Breast epithelium (tissue), 3 donors: Measurements from ENCODE around the gene LCT.

Source experiments
- POLR2AphosphoS5 ChIP-seq, 3 donors: sonication (generic); formaldehyde crosslinking; IDR thresholded peaks; one replicate each; pipeline ENCODE4 v1.6.1; 2017; ENCODE audit warnings: antibody characterized with exemption in 3 of 3
- TF ChIP-seq, protein P1 (sequence below), 3 donors: fragments of 450-650 bp; IDR thresholded peaks; one replicate each; pipeline ENCODE4 v1.5.1; 2016 to 2017; ENCODE audit warnings: antibody characterized with exemption in 3 of 3, mild to moderate bottlenecking in 3 of 3, moderate library complexity in 3 of 3

DNA sequence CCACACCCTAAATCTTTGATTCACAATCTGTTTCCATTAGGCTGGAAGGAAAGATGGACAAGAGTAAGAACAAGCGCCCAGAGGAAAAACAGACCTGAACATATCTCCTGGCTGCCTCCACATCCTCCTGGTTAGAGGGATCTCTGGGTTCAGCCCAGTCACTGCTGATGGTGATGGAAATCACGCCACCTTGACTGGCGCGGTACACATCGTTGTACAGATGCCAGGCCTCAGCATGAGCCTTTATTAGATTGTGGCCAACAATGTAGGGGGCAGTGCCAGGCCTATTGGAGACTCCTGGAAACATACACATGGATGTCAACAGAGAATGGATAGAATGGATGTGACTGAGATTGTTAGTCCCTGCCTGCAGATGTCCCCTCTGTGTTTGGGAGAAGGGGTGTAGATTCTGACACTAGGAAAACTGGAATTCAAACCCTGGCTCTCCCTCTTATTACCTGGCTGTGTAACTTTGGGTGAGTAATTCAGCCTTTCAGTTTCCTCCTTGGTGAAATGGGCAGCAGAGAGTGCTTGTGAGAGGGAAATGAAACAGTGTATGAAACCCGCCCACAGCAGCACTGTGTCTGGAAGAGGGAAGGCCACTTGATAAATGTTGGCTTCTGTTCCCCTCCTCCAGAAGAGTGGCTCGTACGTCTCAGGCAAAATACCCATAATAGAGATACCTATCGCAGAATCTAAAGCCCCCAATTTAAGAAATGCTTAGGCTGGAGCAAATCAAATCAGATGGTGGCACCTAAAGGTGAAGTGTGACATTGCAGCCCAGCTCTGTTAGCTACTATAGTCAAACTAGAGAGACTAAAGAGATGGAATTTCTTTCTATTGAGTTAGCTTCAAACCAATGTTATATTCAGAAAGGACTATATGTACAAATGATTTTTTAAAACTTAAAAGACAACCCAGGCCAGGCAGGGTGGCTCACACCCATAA, 36.2 kb downstream of the LCT start:
- no peak for TF ChIP-seq POLR2AphosphoS5 (IDR thresholded peaks at IDR 0.05)
- TF ChIP-seq, protein P1, sequence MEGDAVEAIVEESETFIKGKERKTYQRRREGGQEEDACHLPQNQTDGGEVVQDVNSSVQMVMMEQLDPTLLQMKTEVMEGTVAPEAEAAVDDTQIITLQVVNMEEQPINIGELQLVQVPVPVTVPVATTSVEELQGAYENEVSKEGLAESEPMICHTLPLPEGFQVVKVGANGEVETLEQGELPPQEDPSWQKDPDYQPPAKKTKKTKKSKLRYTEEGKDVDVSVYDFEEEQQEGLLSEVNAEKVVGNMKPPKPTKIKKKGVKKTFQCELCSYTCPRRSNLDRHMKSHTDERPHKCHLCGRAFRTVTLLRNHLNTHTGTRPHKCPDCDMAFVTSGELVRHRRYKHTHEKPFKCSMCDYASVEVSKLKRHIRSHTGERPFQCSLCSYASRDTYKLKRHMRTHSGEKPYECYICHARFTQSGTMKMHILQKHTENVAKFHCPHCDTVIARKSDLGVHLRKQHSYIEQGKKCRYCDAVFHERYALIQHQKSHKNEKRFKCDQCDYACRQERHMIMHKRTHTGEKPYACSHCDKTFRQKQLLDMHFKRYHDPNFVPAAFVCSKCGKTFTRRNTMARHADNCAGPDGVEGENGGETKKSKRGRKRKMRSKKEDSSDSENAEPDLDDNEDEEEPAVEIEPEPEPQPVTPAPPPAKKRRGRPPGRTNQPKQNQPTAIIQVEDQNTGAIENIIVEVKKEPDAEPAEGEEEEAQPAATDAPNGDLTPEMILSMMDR (IDR thresholded peaks at IDR 0.05): no peak
